Smooth muscle cell (in vitro differentiated cells): ENCODE results near the gene LHX6. TPM values are rescaled to one million over a fixed set of nuclear protein-coding genes. Genes with fewer than 3 reads are reported as not detected.
A peak's percentile ranks its signal among the peaks of the same experiment; 100 is the strongest.

Experiments used
- DNase-seq: peaks from one replicate; lab custom pipeline; 2025; ENCODE audit not compliant: unreplicated experiment; lab: John Stamatoyannopoulos, UW
- H2AFZ ChIP-seq: fragments of 200-600 bp; sonication (generic); 2 replicates; pipeline ENCODE4 v1.6.0; 2016; ENCODE audit warnings: antibody characterized with exemption, low read depth, mild to moderate bottlenecking
- H3F3A ChIP-seq: fragments of 200-600 bp; sonication (generic); 2 replicates; pipeline ENCODE4 v1.6.0; 2017; ENCODE audit warnings: antibody characterized with exemption, low read depth
- H3K27ac ChIP-seq: fragments of 200-600 bp; sonication (generic); 2 replicates; pipeline ENCODE4 v1.5.1; 2016; ENCODE audit warnings: low read depth, mild to moderate bottlenecking
- H3K27me3 ChIP-seq: fragments of 200-600 bp; sonication (generic); 2 replicates; pipeline ENCODE4 v1.6.1; 2016; ENCODE audit warnings: low read depth, mild to moderate bottlenecking
- H3K36me3 ChIP-seq: fragments of 200-600 bp; sonication (generic); 2 replicates; pipeline ENCODE4 v1.5.1; 2016; ENCODE audit warnings: low read depth
- H3K4me1 ChIP-seq: fragments of 200-600 bp; sonication (generic); 2 replicates; pipeline ENCODE4 v1.5.1; 2016; ENCODE audit warnings: low read depth
- H3K4me2 ChIP-seq: fragments of 200-600 bp; sonication (generic); 2 replicates; pipeline ENCODE4 v1.6.0; 2016; ENCODE audit warnings: mild to moderate bottlenecking
- H3K4me3 ChIP-seq: fragments of 200-600 bp; sonication (generic); 2 replicates; pipeline ENCODE4 v1.5.1; 2016; ENCODE audit warnings: mild to moderate bottlenecking
- H3K79me2 ChIP-seq: fragments of 200-600 bp; sonication (generic); 2 replicates; pipeline ENCODE4 v1.6.0; 2016; ENCODE audit warnings: low read depth, mild to moderate bottlenecking
- H3K9ac ChIP-seq: fragments of 200-600 bp; sonication (generic); 2 replicates; pipeline ENCODE4 v1.6.0; 2016; ENCODE audit warnings: low read depth
- H3K9me3 ChIP-seq: fragments of 200-600 bp; sonication (generic); replicated peaks from 2 replicates; pipeline ENCODE4 v1.5.1; 2016; ENCODE audit warnings: low read depth
- H4K20me1 ChIP-seq: fragments of 200-600 bp; sonication (generic); 2 replicates; pipeline ENCODE4 v1.6.0; 2016; ENCODE audit warnings: low read depth
- CTCF ChIP-seq: fragments of 200-600 bp; sonication (generic); IDR thresholded peaks from 2 replicates; pipeline ENCODE4 v1.5.1; 2017; ENCODE audit warnings: borderline replicate concordance, mild to moderate bottlenecking, antibody characterized with exemption; ENCODE audit not compliant: insufficient read depth, poor library complexity, severe bottlenecking
- WGBS: methylation state at CpG from one replicate; pipeline ENCODE4 v1.1.7; 2016; ENCODE audit warnings: low lambda C conversion rate; 5-methylcytosine and 5-hydroxymethylcytosine counted together
- polyA plus RNA-seq: library from polyadenylated mRNA; unstranded; fragments of >200 nt; fragmentation: Nextera tagmentation; extraction: Ambion mirVana; gene quantifications from 2 replicates; pipeline ENCODE4 v1.2.1, GENCODE V29; 2016
- total RNA-seq: library from RNA; depleted of rRNA; stranded (reverse); fragments of >200 nt; gene quantifications from 2 replicates; pipeline ENCODE4 v1.2.3, GENCODE V29; 2014

Gene LHX6
- total and polyA plus RNA-seq, 2 experiments from 2014 or later = not detected

DNA sequence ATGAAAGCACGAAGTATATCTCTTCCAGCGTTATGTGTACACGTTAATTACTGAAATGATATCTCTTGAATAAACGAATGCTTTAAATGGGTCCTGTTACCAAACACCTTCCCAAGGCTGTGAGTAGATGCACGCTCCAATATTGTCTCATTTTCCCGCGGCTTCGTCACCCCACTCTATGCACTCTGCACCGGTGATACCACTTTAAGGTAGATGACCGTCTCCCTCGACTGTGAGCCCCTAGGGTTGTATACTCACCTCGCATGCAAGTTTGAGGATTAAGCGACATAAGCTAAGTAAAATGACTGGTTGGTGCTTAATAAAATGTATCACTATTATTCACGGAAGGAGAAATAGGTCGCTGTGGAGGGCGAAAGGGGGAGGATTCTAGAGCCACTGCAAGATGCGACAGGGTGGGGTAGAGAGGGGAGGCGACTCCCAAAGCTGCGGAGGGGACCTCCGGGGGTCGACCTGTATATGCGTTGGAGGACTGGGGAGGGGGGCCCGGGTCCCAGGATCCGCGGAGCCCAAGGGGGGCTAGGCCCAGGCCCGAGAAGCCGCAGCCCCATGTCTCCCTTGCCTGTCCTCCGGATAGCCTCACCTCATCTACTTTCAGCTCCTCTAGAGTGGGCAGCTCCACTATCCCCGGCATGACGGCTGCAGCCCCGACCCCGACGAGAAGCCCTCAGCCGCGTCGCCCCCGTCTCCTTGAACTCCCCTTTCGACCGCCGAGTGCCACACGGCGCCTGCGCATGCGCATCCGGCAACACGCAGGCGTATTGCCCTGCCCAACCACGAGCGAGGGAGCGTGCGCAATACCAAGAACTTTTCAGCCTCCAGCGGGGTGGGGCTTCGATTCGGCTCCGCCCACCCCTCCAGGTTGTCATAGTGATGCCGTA is 69.5 kb downstream of the LHX6 start, which contains the start of the genes MORN5 and NDUFA8:
Gene MORN5 (plus strand): TSS at position 883 of the 899 bp plus-strand sequence. CDS start 65 bp downstream, outside the sequence.
Gene NDUFA8 (minus strand): TSS at position 754 of the 899 bp plus-strand sequence. CDS start 102 bp downstream, at position 652.
- peak; percentile 89 for DNase-seq
- H3K36me3 ChIP-seq = no peaks in the 10 kb centered on the region
- peaks cover 8% of the 10 kb centered on the region for H3K4me1 ChIP-seq
- WGBS = 4% methylated on average over 49 of the region's 56 CpGs
- peak within 1 kb of the TSS; percentile 24 for H3K27ac ChIP-seq
- H3K9me3 ChIP-seq = peaks cover 4% of the 10 kb centered on the region
- no peak for TF ChIP-seq CTCF
- peak within 1 kb of the TSS; percentile 89 for H3K9ac ChIP-seq
- no peaks in the 10 kb centered on the region for H3F3A ChIP-seq
- H3K27me3 ChIP-seq = no peaks in the 10 kb centered on the region
- H2AFZ ChIP-seq = peak within 1 kb of the TSS; percentile 79
- peaks cover 37% of the 10 kb centered on the region for H4K20me1 ChIP-seq
- H3K4me2 ChIP-seq = peak within 1 kb of the TSS; percentile 94
- H3K79me2 ChIP-seq = peaks cover 52% of the 10 kb centered on the region
- peak within 1 kb of the TSS; percentile 72 for H3K4me3 ChIP-seq

DNA sequence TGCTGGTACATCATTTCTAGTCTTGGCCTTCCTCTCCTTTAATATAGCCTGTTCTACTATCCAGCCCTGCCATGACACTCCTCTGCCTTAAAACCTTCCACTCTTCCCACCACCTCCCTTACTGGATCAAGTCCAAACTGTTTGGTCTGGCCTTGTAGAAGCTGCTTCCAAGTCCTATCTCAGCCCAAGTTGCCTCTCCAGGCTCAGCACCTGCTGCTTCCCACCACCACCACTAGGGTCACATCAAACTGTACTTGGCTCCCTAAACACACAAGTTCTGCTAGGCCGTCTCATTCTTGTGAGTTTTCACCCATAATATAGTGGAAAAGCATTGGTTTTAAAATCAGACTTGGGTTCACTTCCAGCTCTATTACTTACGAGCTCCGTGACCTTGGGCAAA is 70.6 kb downstream of the LHX6 start:
- H3F3A ChIP-seq = no peaks in the 10 kb centered on the region
- peaks cover 4% of the 10 kb centered on the region for H3K9me3 ChIP-seq
- no peak overlapping the region for H3K9ac ChIP-seq
- peak overlapping the region; percentile 94 for H3K4me2 ChIP-seq
- no peaks in the 10 kb centered on the region for H3K27me3 ChIP-seq
- no peak overlapping the region for H2AFZ ChIP-seq
- no peak for DNase-seq
- peaks cover 62% of the 10 kb centered on the region for H3K79me2 ChIP-seq
- peak overlapping the region; percentile 72 for H3K4me3 ChIP-seq
- 89% methylated on average over 3 of the region's 3 CpGs for WGBS
- H3K36me3 ChIP-seq = no peaks in the 10 kb centered on the region
- H3K27ac ChIP-seq = no peak overlapping the region
- peaks cover 48% of the 10 kb centered on the region for H4K20me1 ChIP-seq
- TF ChIP-seq CTCF = peak; percentile 41
- peaks cover 8% of the 10 kb centered on the region for H3K4me1 ChIP-seq

- H3K79me2 ChIP-seq = peaks cover 78% of the 10 kb centered on the region
- H3K27me3 ChIP-seq = no peaks in the 10 kb centered on the region
- no peak overlapping the region for H3K27ac ChIP-seq
- TF ChIP-seq CTCF = no peak
- no peaks in the 10 kb centered on the region for H3K9me3 ChIP-seq
- no peaks in the 10 kb centered on the region for H3K36me3 ChIP-seq
- H3F3A ChIP-seq = no peaks in the 10 kb centered on the region
- no peak overlapping the region for H3K4me3 ChIP-seq
- H3K4me1 ChIP-seq = peaks cover 8% of the 10 kb centered on the region
- DNase-seq = no peak
- WGBS = 94% methylated on average over 4 of the region's 4 CpGs
- no peak overlapping the region for H2AFZ ChIP-seq
- H4K20me1 ChIP-seq = peaks cover 69% of the 10 kb centered on the region
- no peak overlapping the region for H3K9ac ChIP-seq
- H3K4me2 ChIP-seq = no peak overlapping the region
These were observed 73.0 kb downstream of the LHX6 start for GRCh38 chr9:122155796-122156195.

Other genes with a start within 250 kb of the LHX6 start
- 2.6 and 3.4 TPM in 2 replicates for gene TTLL11, start 135.6 kb downstream of the LHX6 start, total RNA-seq
- 3.7 and 4.4 TPM in 2 replicates for gene TTLL11, start 135.6 kb downstream of the LHX6 start, polyA plus RNA-seq
- gene NDUFA8, start 69.2 kb downstream of the LHX6 start, total RNA-seq = 28.5 and 47.5 TPM in 2 replicates
- gene NDUFA8, start 69.2 kb downstream of the LHX6 start, polyA plus RNA-seq = 126 and 128 TPM in 2 replicates
- not detected in 2 replicates for gene MORN5, start 69.0 kb downstream of the LHX6 start, total RNA-seq
- gene MORN5, start 69.0 kb downstream of the LHX6 start, polyA plus RNA-seq = not detected in 2 replicates
- 11.9 and 15.3 TPM in 2 replicates for gene RBM18, start 35.9 kb upstream of the LHX6 start, total RNA-seq
- gene RBM18, start 35.9 kb upstream of the LHX6 start, polyA plus RNA-seq = 22.1 and 29.6 TPM in 2 replicates
- 19.8 and 28.1 TPM in 2 replicates for gene MRRF, start 35.9 kb upstream of the LHX6 start, total RNA-seq
- gene MRRF, start 35.9 kb upstream of the LHX6 start, polyA plus RNA-seq = 8.4 and 12.9 TPM in 2 replicates
- 0.13 and 2.3 TPM in 2 replicates for gene PTGS1, start 142.1 kb upstream of the LHX6 start, total RNA-seq
- gene PTGS1, start 142.1 kb upstream of the LHX6 start, polyA plus RNA-seq = 0.06 and 1.6 TPM in 2 replicates
- gene OR1J1, start 249.0 kb upstream of the LHX6 start, total RNA-seq = not detected in 2 replicates
- gene OR1J1, start 249.0 kb upstream of the LHX6 start, polyA plus RNA-seq = not detected in 2 replicates